DMS153 treated with DMSO at 0.1 percent for 48 hours (cell line): ENCODE data around the gene FOXP1.

Experiments used
- DNase-seq: peaks from one replicate; lab custom pipeline; 2025; ENCODE audit not compliant: unreplicated experiment; lab: John Stamatoyannopoulos, UW

Gene FOXP1

GRCh38 chr3:71510510-71510909 is 73.0 kb downstream of the FOXP1 start:
- no peak for DNase-seq

GRCh38 chr3:71509066-71509465 is 74.5 kb downstream of the FOXP1 start:
- no peak for DNase-seq

- no peak for DNase-seq
Measured at GRCh38 chr3:71505767-71506350, 77.7 kb downstream of the FOXP1 start.

- DNase-seq: no peak
Measured at GRCh38 chr3:71504250-71505036, 79.1 kb downstream of the FOXP1 start.

GRCh38 chr3:71503525-71504249 is 79.8 kb downstream of the FOXP1 start:
- DNase-seq: no peak

- no peak for DNase-seq
Measured at GRCh38 chr3:71502066-71502625, 81.4 kb downstream of the FOXP1 start.

- no peak for DNase-seq
Measured at GRCh38 chr3:71500696-71501095, 82.8 kb downstream of the FOXP1 start.

- DNase-seq: no peak
Measured at GRCh38 chr3:71499227-71499876, 84.2 kb downstream of the FOXP1 start.

GRCh38 chr3:71498543-71498942 is 85.0 kb downstream of the FOXP1 start:
- DNase-seq: no peak

- no peak for DNase-seq
Measured at GRCh38 chr3:71497971-71498444, 85.5 kb downstream of the FOXP1 start.

- no peak for DNase-seq
Measured at GRCh38 chr3:71497367-71497897, 86.1 kb downstream of the FOXP1 start.

- no peak for DNase-seq
Measured at GRCh38 chr3:71495708-71496472, 87.6 kb downstream of the FOXP1 start.

- no peak for DNase-seq
Measured at GRCh38 chr3:71494212-71494611, 89.3 kb downstream of the FOXP1 start.

GRCh38 chr3:71492974-71493771 is 90.4 kb downstream of the FOXP1 start:
- no peak for DNase-seq

- DNase-seq: no peak
Measured at GRCh38 chr3:71492566-71492965, 91.0 kb downstream of the FOXP1 start.

GRCh38 chr3:71491154-71491752 is 92.3 kb downstream of the FOXP1 start:
- DNase-seq: no peak

GRCh38 chr3:71490692-71491091 is 92.8 kb downstream of the FOXP1 start:
- DNase-seq: no peak

- no peak for DNase-seq
Measured at GRCh38 chr3:71489315-71489761, 94.2 kb downstream of the FOXP1 start.

GRCh38 chr3:71488882-71489281 is 94.6 kb downstream of the FOXP1 start:
- DNase-seq: no peak
